ENCODE results near the gene GNAI3.

Gene GNAI3

DNA sequence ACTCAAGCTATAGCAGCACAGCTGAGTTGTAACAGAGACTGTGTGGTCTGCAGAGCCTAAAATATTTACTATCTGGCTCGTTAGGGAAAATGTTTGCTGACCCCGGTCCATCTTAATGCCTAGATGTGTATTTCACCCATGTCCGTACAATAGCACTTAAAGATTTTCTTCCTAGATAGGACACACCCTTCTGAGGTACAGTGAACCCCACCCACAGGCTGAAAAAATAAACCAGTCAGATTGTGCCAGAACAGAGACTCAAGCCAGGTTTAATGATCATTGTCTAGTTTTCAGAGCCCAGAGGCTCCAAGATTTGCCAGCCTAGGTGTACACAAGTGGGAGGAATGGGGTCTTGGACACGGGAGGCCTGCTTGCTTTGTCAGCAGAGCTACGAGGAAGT, 44.5 kb upstream of the GNAI3 start:
- TF ChIP-seq, protein P1, sequence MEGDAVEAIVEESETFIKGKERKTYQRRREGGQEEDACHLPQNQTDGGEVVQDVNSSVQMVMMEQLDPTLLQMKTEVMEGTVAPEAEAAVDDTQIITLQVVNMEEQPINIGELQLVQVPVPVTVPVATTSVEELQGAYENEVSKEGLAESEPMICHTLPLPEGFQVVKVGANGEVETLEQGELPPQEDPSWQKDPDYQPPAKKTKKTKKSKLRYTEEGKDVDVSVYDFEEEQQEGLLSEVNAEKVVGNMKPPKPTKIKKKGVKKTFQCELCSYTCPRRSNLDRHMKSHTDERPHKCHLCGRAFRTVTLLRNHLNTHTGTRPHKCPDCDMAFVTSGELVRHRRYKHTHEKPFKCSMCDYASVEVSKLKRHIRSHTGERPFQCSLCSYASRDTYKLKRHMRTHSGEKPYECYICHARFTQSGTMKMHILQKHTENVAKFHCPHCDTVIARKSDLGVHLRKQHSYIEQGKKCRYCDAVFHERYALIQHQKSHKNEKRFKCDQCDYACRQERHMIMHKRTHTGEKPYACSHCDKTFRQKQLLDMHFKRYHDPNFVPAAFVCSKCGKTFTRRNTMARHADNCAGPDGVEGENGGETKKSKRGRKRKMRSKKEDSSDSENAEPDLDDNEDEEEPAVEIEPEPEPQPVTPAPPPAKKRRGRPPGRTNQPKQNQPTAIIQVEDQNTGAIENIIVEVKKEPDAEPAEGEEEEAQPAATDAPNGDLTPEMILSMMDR (IDR thresholded peaks at IDR 0.05; ENCODE audit: extremely low read depth, missing control alignments), result no peak
- no peak for DNase-seq (ENCODE audit: low spot score)

DNA sequence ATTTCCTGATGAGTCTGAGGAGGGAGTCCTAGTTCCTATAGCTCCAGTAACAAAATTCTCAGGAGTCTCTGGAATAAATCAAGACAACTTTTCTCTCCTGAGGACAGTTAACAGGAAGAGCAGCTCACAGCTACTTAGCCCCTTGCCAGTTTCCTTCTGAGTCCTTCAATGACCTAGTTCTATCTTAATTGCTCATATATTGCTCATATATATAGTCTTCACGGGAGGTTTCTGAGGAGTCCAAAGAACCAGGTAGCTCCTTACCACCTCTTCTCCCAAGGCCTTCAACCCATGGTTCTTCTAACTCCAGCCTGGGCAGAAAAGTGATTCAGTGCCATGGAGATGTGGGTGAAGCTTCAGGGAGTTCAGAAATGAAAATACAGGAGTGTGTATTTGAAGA, 43.4 kb upstream of the GNAI3 start:
- TF ChIP-seq, protein P1 (IDR thresholded peaks at IDR 0.05; ENCODE audit: extremely low read depth, missing control alignments), result no peak
- DNase-seq (ENCODE audit: low spot score), result no peak

DNA sequence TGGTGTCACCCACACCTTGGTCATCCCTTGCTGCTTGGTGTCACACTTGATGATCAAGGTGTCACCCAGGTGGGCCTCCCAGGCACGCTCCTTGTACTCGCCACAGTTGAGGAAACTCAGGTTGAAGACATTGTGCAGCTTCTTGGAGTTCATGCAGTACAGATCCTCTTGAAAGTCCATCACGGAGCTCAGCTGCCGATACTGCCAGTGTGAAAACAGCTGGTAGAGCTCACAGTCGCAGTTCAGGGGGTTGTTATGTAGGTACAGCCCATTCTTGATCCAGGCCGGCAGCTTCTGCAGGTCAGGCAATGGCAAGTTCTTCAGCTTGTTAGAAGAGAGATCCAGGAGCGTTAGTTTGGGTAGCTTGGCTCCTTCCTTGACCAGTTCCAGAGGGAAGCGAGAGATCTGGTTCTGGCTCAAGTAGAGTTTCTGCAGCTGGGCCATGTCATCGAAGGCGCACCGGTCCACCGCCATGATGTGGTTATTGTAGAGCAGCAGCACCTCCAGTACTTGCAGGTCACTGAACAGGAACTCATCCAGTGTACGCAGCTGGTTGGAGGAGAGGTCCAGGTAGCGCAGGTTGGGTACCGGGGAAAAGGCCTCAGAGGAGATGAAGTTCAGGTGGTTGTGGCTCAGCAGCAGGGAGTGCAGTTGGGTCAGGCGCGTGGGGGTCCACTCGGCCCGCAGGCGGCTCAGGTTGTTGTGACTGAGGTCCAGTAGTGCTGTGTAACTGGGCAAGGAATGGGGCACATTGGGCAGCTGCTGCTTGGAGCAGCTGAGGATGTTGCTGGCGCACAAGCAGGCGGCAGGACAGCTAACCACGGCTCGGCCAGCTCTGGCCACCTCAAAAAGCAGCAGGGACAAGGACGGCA, 40.2 kb upstream of the GNAI3 start:
- no peak for DNase-seq (ENCODE audit: low spot score)
- TF ChIP-seq, protein P1 (IDR thresholded peaks at IDR 0.05; ENCODE audit: extremely low read depth, missing control alignments), result no peak

DNA sequence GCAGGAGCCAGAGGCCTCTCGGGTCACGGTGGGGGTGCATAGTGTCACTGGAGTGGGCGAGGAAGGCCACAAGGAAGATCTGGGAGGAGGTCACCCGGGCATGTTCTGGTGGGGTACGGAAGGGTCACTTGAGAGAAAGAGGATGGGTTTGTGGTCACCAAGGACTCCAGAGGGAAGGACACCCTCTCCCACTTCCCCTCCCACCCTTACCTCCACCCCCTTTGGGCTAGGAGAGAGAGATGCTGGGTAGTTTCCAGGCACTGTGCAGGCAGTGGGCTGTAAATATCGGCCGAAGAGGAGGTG, 39.6 kb upstream of the GNAI3 start:
- TF ChIP-seq, protein P1 (IDR thresholded peaks at IDR 0.05; ENCODE audit: extremely low read depth, missing control alignments), result no peak
- DNase-seq (ENCODE audit: low spot score), result no peak

DNA sequence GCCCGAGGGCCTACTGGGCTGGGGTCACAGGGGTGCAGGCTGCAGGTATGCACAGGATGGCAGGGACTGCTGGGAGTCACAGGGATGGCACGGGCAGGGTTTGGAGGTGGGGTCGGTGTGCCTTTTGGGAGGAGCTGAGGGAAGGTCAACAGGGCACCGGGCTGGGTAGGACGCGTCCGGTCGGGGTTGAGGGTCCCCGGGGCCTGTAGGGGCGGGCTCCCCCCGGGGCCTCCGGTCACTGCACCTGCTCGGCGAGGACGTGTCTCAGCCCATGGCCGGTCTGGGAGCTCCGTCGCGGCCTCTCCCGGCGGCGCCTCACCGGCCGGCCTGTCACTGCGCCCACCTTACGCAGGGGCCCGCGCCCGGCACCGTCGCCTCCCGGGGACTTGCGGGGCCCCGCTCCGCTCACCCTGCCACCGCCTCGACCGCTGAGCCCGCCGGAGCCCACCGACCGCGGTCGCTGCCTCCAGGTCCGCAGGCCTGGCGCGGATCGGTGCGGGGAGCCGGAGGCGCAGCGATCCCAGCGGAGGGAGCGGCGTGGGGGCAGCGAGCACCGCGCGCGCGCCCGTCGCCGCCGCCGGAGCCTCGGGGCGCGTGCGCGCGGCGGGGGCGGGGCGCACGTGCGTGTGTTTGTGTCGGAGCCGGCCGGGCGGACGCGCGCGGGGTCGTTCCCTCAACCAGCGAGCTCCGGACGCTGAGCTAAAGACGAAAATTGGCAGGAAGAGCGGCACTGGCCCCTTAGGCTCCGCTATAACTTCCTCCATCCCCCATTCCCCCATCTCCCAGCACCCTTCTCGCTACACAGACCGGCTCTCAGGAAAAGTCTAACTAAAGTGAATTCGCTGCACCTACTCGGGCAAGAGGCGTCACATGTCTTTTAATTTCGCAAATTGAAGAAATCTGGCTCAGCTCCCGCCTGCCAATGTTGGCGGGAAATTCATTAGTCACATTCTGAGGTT, 39.0 kb upstream of the GNAI3 start, which contains the start of gene AMIGO1:
AMIGO1 (minus strand) TSS at position 552 of the 959 bp plus-strand sequence. CDS start 815 bp downstream, outside the sequence.
- peak; percentile 85 for DNase-seq (ENCODE audit: low spot score)
- TF ChIP-seq, protein P1 (IDR thresholded peaks at IDR 0.05; ENCODE audit: extremely low read depth, missing control alignments), result no peak

DNA sequence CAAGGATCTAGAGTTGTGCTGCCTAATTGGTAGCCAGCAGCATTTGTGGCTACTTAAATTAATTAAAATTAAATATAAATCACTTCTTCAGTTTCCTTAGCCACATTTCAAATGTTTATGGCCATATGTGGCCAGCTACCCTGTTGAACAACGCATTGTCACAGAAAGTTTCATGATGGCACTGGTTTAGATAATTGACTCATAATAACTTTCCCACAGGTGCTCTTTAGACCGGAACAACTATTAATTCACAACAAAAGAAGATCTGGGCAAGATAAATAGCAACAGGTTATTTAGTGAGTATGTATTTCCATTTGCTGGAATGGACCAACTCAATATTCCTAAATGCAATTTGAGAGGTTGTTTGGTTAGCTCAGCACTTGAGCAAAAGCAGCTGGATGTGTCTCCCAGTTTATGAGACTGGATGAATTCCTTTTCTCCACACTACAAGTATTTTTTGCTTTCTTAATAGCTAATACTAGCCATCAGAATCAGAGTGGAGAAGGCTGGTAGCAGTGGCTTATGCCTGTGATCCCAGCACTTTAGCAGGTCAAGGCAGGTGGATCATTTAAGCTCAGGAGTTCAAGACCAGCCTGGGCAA, 35.2 kb upstream of the GNAI3 start:
- TF ChIP-seq, protein P1 (IDR thresholded peaks at IDR 0.05; ENCODE audit: extremely low read depth, missing control alignments), result no peak
- no peak for DNase-seq (ENCODE audit: low spot score)

Data from GM20000 (cell line).